ENCODE measurements around the gene LPXN. TPM values are rescaled to one million over a fixed set of nuclear protein-coding genes. Genes with fewer than 3 reads are reported as not detected.

LPXN gene
- total and polyA plus RNA-seq, 10 of the 15 experiments (the other 5 are each of a cell fraction or from before 2014, with no cell fraction given): 131 to 349 (median 201) TPM

DNA sequence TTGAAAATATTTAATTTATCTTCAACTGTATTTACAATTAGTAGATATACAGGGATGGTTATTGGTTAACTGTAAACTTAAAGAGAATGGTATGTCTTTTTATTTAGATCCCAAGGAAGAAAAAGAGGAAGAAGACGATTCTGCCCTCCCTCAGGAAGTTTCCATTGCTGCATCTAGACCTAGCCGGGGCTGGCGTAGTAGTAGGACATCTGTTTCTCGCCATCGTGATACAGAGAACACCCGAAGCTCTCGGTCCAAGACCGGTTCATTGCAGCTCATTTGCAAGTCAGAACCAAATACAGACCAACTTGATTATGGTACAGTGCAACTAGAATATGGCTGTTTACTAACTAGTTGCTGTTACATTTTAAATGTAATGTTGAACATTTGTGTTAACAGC is 34.1 kb upstream of the LPXN start:
- Histone ChIP-seq H3K4me3 (no peak overlapping the region), H3K27ac (ENCODE audit: control insufficient read depth, insufficient read depth) (no peak overlapping the region), H4K20me1 (ENCODE audit: control insufficient read depth, insufficient read depth) (peaks cover 3% of the 10 kb centered on the region; the same call in 1 of the 2 replicates), H3K4me2 (ENCODE audit: control insufficient read depth, insufficient read depth) (no peak overlapping the region), H3K9me3 (replicated peaks; ENCODE audit: control insufficient read depth, insufficient read depth, low read length) (no peaks in the 10 kb centered on the region), H3K4me1 (ENCODE audit: control insufficient read depth, insufficient read depth, low read length) (peaks cover 9% of the 10 kb centered on the region), H3K36me3 (ENCODE audit: control insufficient read depth in 2 of 2, insufficient read depth in 2 of 2, low read length in 1 of 2) (peaks cover 4 to 26% of the 10 kb centered on the region in 2 experiments), H3K79me2 (ENCODE audit: control insufficient read depth, insufficient read depth, low read length) (peaks cover 40% of the 10 kb centered on the region), H2AFZ (ENCODE audit: control insufficient read depth, low read depth, low read length) (no peak overlapping the region), H3K27me3 (replicated peaks in 1 of 2; ENCODE audit: control insufficient read depth in 2 of 2, insufficient read depth in 2 of 2, low read length in 1 of 2) (no peaks in the 10 kb centered on the region), H3K9ac (ENCODE audit: control insufficient read depth, insufficient read depth, low read length) (no peak overlapping the region)
- FAIRE-seq (no peak), DNase-seq (ENCODE audit: low read depth, low spot score) (no peak), ATAC-seq (peak; percentile 40)
- TF ChIP-seq, protein P1, sequence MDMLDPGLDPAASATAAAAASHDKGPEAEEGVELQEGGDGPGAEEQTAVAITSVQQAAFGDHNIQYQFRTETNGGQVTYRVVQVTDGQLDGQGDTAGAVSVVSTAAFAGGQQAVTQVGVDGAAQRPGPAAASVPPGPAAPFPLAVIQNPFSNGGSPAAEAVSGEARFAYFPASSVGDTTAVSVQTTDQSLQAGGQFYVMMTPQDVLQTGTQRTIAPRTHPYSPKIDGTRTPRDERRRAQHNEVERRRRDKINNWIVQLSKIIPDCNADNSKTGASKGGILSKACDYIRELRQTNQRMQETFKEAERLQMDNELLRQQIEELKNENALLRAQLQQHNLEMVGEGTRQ (IDR thresholded peaks at IDR 0.05; ENCODE audit: borderline replicate concordance, low read depth, low read length): no peak
- TF ChIP-seq CHD1 (IDR thresholded peaks at IDR 0.05; ENCODE audit: low read depth, low read length): no peak
- no peak for TF ChIP-seq ZNF274 (IDR thresholded peaks at IDR 0.05; ENCODE audit: insufficient read depth, insufficient read length)
- no peak for TF ChIP-seq SMARCA5 (IDR thresholded peaks at IDR 0.05)
- no peak for TF ChIP-seq EZH2 (IDR thresholded peaks at IDR 0.05; ENCODE audit: borderline replicate concordance, control insufficient read depth, low read depth, low read length)
- no peak for TF ChIP-seq TBL1XR1 (IDR thresholded peaks at IDR 0.05; ENCODE audit: low read depth, low read length)
- no peak for TF ChIP-seq JUNB (IDR thresholded peaks at IDR 0.05)
- TF ChIP-seq BHLHE40 (IDR thresholded peaks at IDR 0.05; ENCODE audit: borderline replicate concordance in 1 of 2, low read depth in 2 of 2, low read length in 1 of 2): no peak
- intact Hi-C loops (cut with micrococcal nuclease; ENCODE audit: unreplicated experiment): no loop called here
- no TSS peak for BruUV-seq (replicated peaks)
- in situ Hi-C loops (cut with MboI): no loop called here
- CTCF ChIA-PET: interaction anchor here (1.0 to 6.2 kb wide), 5 partner anchors 19 to 449 kb away, joined by 3 to 42 read pairs (median 4); no protein-coding TSS in a partner anchor
- 81% methylated on average over 8 of the region's 8 CpGs for WGBS (ENCODE audit: insufficient coverage, insufficient replicate concordance, low lambda C conversion rate, missing lambda C conversion rate)
- SMC1A ChIA-PET (ENCODE audit: uncharacterized antibody, unreplicated experiment): interaction anchor here (0.6 to 2.1 kb wide), 4 partner anchors 13 to 255 kb away, joined by 3 to 7 read pairs (median 4); partner anchors contain the start of gene CNTF
- RAD21 ChIA-PET (ENCODE audit: unreplicated experiment): interaction anchor here (0.7 to 1.0 kb wide), 2 partner anchors 33 to 46 kb away, joined by 3 read pairs; no protein-coding TSS in a partner anchor
- POLR2A ChIA-PET: interaction anchor here (0.5 to 1.1 kb wide), 2 partner anchors 12 to 15 kb away, joined by 3 read pairs; no protein-coding TSS in a partner anchor

Data from GM12878 (cell line).